ENCODE data around the gene SHC3. TPM values are rescaled to one million over a fixed set of nuclear protein-coding genes. Genes with fewer than 3 reads are reported as not detected.

Gene SHC3
- total RNA-seq, 1 donor from 2014 or later = 0.21 TPM

- TF ChIP-seq CTCF (IDR thresholded peaks at IDR 0.05) = no peak
- Mint-ChIP-seq H3K4me1 (ENCODE audit: unreplicated experiment) (no peaks in the 10 kb centered on the region), H3K27me3 (ENCODE audit: unreplicated experiment) (peaks cover 5% of the 10 kb centered on the region), H3K4me3 (ENCODE audit: unreplicated experiment) (no peak overlapping the region), H3K27ac (ENCODE audit: unreplicated experiment) (no peak overlapping the region), H3K9me3 (ENCODE audit: unreplicated experiment) (peaks cover 19% of the 10 kb centered on the region), H3K36me3 (ENCODE audit: unreplicated experiment) (no peaks in the 10 kb centered on the region)
- DNase-seq (ENCODE audit: extremely low spot score, unreplicated experiment) = no peak
Measured at GRCh38 chr9:89032173-89032572, 146.4 kb downstream of the SHC3 start.

GRCh38 chr9:89029788-89030187, 148.8 kb downstream of the SHC3 start:
- Mint-ChIP-seq H3K4me3 (ENCODE audit: unreplicated experiment) (no peak overlapping the region), H3K36me3 (ENCODE audit: unreplicated experiment) (no peaks in the 10 kb centered on the region), H3K27me3 (ENCODE audit: unreplicated experiment) (peaks cover 5% of the 10 kb centered on the region), H3K9me3 (ENCODE audit: unreplicated experiment) (peaks cover 19% of the 10 kb centered on the region), H3K4me1 (ENCODE audit: unreplicated experiment) (no peaks in the 10 kb centered on the region), H3K27ac (ENCODE audit: unreplicated experiment) (no peak overlapping the region)
- DNase-seq (ENCODE audit: extremely low spot score, unreplicated experiment) = no peak
- TF ChIP-seq CTCF (IDR thresholded peaks at IDR 0.05) = no peak

- Mint-ChIP-seq H3K36me3 (ENCODE audit: unreplicated experiment) (no peaks in the 10 kb centered on the region), H3K9me3 (ENCODE audit: unreplicated experiment) (peaks cover 19% of the 10 kb centered on the region)
Measured at GRCh38 chr9:89026876-89027275, 151.7 kb downstream of the SHC3 start.

GRCh38 chr9:89025553-89025952, 153.1 kb downstream of the SHC3 start:
- Mint-ChIP-seq H3K9me3 (ENCODE audit: unreplicated experiment) (peaks cover 14% of the 10 kb centered on the region), H3K4me1 (ENCODE audit: unreplicated experiment) (peaks cover 9% of the 10 kb centered on the region), H3K27ac (ENCODE audit: unreplicated experiment) (no peak overlapping the region), H3K27me3 (ENCODE audit: unreplicated experiment) (peaks cover 2% of the 10 kb centered on the region), H3K4me3 (ENCODE audit: unreplicated experiment) (no peak overlapping the region), H3K36me3 (ENCODE audit: unreplicated experiment) (no peaks in the 10 kb centered on the region)
- TF ChIP-seq CTCF (IDR thresholded peaks at IDR 0.05) = no peak
- DNase-seq (ENCODE audit: extremely low spot score, unreplicated experiment) = no peak

More at GRCh38 chr9:89026876-89027275, 151.7 kb downstream of the SHC3 start:
- no peak for DNase-seq (ENCODE audit: extremely low spot score, unreplicated experiment)
- Mint-ChIP-seq H3K27ac (ENCODE audit: unreplicated experiment) (no peak overlapping the region), H3K4me3 (ENCODE audit: unreplicated experiment) (no peak overlapping the region), H3K4me1 (ENCODE audit: unreplicated experiment) (no peaks in the 10 kb centered on the region), H3K27me3 (ENCODE audit: unreplicated experiment) (peaks cover 2% of the 10 kb centered on the region)
- no peak for TF ChIP-seq CTCF (IDR thresholded peaks at IDR 0.05)

- Mint-ChIP-seq H3K9me3 (ENCODE audit: unreplicated experiment) (peaks cover 6% of the 10 kb centered on the region), H3K4me3 (ENCODE audit: unreplicated experiment) (no peak overlapping the region), H3K4me1 (ENCODE audit: unreplicated experiment) (peaks cover 9% of the 10 kb centered on the region), H3K27me3 (ENCODE audit: unreplicated experiment) (peaks cover 2% of the 10 kb centered on the region), H3K36me3 (ENCODE audit: unreplicated experiment) (no peaks in the 10 kb centered on the region), H3K27ac (ENCODE audit: unreplicated experiment) (no peak overlapping the region)
- DNase-seq (ENCODE audit: extremely low spot score, unreplicated experiment) = no peak
- TF ChIP-seq CTCF (IDR thresholded peaks at IDR 0.05) = no peak
Measured at GRCh38 chr9:89024727-89025126, 153.9 kb downstream of the SHC3 start.

Measured in osteocyte (in vitro differentiated cells).